GM18870 (cell line): ENCODE measurements around the gene MLLT6.

Experiments used
- ATAC-seq: cut with Tn5 transposase; IDR thresholded peaks from one replicate; pipeline ENCODE4 v1.9.1; 2021; ENCODE audit warnings: moderate library complexity; ENCODE audit not compliant: unreplicated experiment

The MLLT6 gene

GRCh38 chr17:38741461-38741860 lies 36.4 kb downstream of the MLLT6 start:
- no peak for ATAC-seq

- no peak for ATAC-seq
Observed at GRCh38 chr17:38741921-38742410, 36.9 kb downstream of the MLLT6 start.

GRCh38 chr17:38742411-38743308 lies 37.6 kb downstream of the MLLT6 start:
- ATAC-seq, result no peak

GRCh38 chr17:38743556-38744171 lies 38.6 kb downstream of the MLLT6 start:
- no peak for ATAC-seq

GRCh38 chr17:38745545-38745944 lies 40.5 kb downstream of the MLLT6 start:
- ATAC-seq, result no peak

- no peak for ATAC-seq
Observed at GRCh38 chr17:38746004-38746848, 41.2 kb downstream of the MLLT6 start.

GRCh38 chr17:38746849-38747462 lies 41.9 kb downstream of the MLLT6 start:
- no peak for ATAC-seq

GRCh38 chr17:38747463-38748148 lies 42.5 kb downstream of the MLLT6 start:
- ATAC-seq, result no peak

- ATAC-seq, result no peak
Observed at GRCh38 chr17:38748149-38748891, 43.2 kb downstream of the MLLT6 start, which contains the start of gene PCGF2. PCGF2 (minus strand) TSS chr17:38748336; CDS start chr17:38740402, 7,934 bp downstream.

GRCh38 chr17:38748892-38749222 lies 43.8 kb downstream of the MLLT6 start:
- no peak for ATAC-seq

GRCh38 chr17:38749223-38750043 lies 44.4 kb downstream of the MLLT6 start:
- ATAC-seq, result no peak

GRCh38 chr17:38750044-38750311 lies 44.9 kb downstream of the MLLT6 start:
- ATAC-seq, result no peak

GRCh38 chr17:38750312-38751121 lies 45.4 kb downstream of the MLLT6 start:
- ATAC-seq, result no peak

- no peak for ATAC-seq
Observed at GRCh38 chr17:38751144-38751807, 46.2 kb downstream of the MLLT6 start.

- no peak for ATAC-seq
Observed at GRCh38 chr17:38751808-38752307, 46.8 kb downstream of the MLLT6 start.

- peak; percentile 83 for ATAC-seq
Observed at GRCh38 chr17:38752308-38753070, 47.4 kb downstream of the MLLT6 start, which contains the start of gene PSMB3. PSMB3 (plus strand) TSS chr17:38752741; CDS start chr17:38752827, 86 bp downstream.
